A549 (cell line): ENCODE measurements around the gene GNAT2. TPM values are rescaled to one million over a fixed set of nuclear protein-coding genes. Genes with fewer than 3 reads are reported as not detected.
A peak's percentile ranks its signal among the peaks of the same experiment; 100 is the strongest.

Experiments used
- ATAC-seq, 2 experiments: fragments of 200-7000 bp in 1 of 2; fragments of >200 bp in 1 of 2; cut with Nextera tagmentation in 1 of 2; cut with Tn5 transposase in 1 of 2; 3 replicates each; pipeline versions ENCODE4 v1.8.0 to v1.9.1; 2018 to 2020; ENCODE audit warnings: mild to moderate bottlenecking in 1 of 2, moderate library complexity in 1 of 2
- CTCF ChIA-PET: fragments of 300-600 bp; sonication (Branson Sonifier 250); formaldehyde crosslinking; extraction: SDS; loops from one replicate; lab custom pipeline; 2021; ENCODE audit warnings: antibody characterized with exemption, inconsistent platforms; lab: Yijun Ruan, JAX
- POLR2A ChIA-PET: fragments of 350-600 bp; formaldehyde crosslinking; extraction: SDS; loops from one replicate; lab custom pipeline; 2021; ENCODE audit warnings: antibody characterized with exemption, inconsistent platforms; lab: Yijun Ruan, JAX
- DNase-seq, 2 experiments: peaks; one replicate each; pipeline versions ENCODE4 v3.0.0 to v3.0.0-alpha.2; 2011 to 2016; ENCODE audit warnings: low read depth in 1 of 2, low spot score in 1 of 2
- FAIRE-seq: peaks from 2 replicates; lab custom pipeline; 2011; peaks lifted over from hg19 to GRCh38; lab: Jason Lieb, UNC
- H3K27ac ChIP-seq, 2 experiments: fragments of >200 bp; sonication (Bioruptor Twin); formaldehyde crosslinking; 3 replicates each; pipeline ENCODE4 v1.5.1; 2016 to 2017
- H3K4me1 ChIP-seq: fragments of >200 bp; sonication (Bioruptor Twin); formaldehyde crosslinking; 3 replicates; pipeline ENCODE4 v1.6.1; 2016
- H3K4me2 ChIP-seq: fragments of >200 bp; sonication (Bioruptor Twin); formaldehyde crosslinking; 3 replicates; pipeline ENCODE4 v1.6.1; 2016
- H3K4me3 ChIP-seq: fragments of >200 bp; sonication (Bioruptor Twin); formaldehyde crosslinking; 3 replicates; pipeline ENCODE4 v1.5.1; 2016
- H3K9me3 ChIP-seq: fragments of >200 bp; sonication (Bioruptor Twin); formaldehyde crosslinking; 3 replicates; pipeline ENCODE4 v1.6.1; 2016
- BCL3 ChIP-seq: fragments of >200 bp; sonication (Bioruptor Twin); formaldehyde crosslinking; IDR thresholded peaks from 3 replicates; pipeline ENCODE4 v1.6.1; 2016
- CBX8 ChIP-seq: fragments of 200-600 bp; sonication (generic); IDR thresholded peaks from 2 replicates; pipeline ENCODE4 v1.6.1; 2016
- CEBPB ChIP-seq, 2 experiments: fragments of >200 bp in 1 of 2; sonication (Bioruptor Twin) in 1 of 2; formaldehyde crosslinking in 1 of 2; IDR thresholded peaks; 2 replicates each; pipeline ENCODE4 v1.6.1; 2012 to 2016
- CHD4 ChIP-seq: fragments of 200-600 bp; sonication (generic); IDR thresholded peaks from 2 replicates; pipeline ENCODE4 v1.6.1; 2016; ENCODE audit warnings: antibody characterized with exemption, mild to moderate bottlenecking, borderline replicate concordance
- EHF ChIP-seq: fragments of 250-450 bp; sonication (Bioruptor Pico); IDR thresholded peaks from 2 replicates; pipeline ENCODE4 v1.5.0; 2020; ENCODE audit warnings: mild to moderate bottlenecking
- ESRRA ChIP-seq: fragments of 150-350 bp; IDR thresholded peaks from 2 replicates; pipeline ENCODE4 v1.6.1; 2014; ENCODE audit warnings: mild to moderate bottlenecking, low read length, borderline replicate concordance
- FOSL2 ChIP-seq, 2 experiments: fragments of 450-650 bp in 1 of 2; fragments of >200 bp in 1 of 2; sonication (Bioruptor Twin) in 1 of 2; formaldehyde crosslinking; IDR thresholded peaks; 2 replicates each; pipeline versions ENCODE4 v1.5.0 to v1.6.1; 2016 to 2020; ENCODE audit warnings: mild to moderate bottlenecking in 1 of 2, moderate library complexity in 1 of 2
- FOXS1 ChIP-seq: fragments of 250-450 bp; sonication (Bioruptor Pico); IDR thresholded peaks from 2 replicates; pipeline ENCODE4 v1.5.0; 2020; ENCODE audit warnings: mild to moderate bottlenecking, moderate library complexity
- HDAC2 ChIP-seq: fragments of 200-600 bp; sonication (generic); IDR thresholded peaks from 2 replicates; pipeline ENCODE4 v1.6.1; 2016
- HEYL ChIP-seq: fragments of 250-450 bp; sonication (Bioruptor Pico); IDR thresholded peaks from 2 replicates; pipeline ENCODE4 v1.8.0; 2021; ENCODE audit warnings: mild to moderate bottlenecking, moderate library complexity
- HOXA7 ChIP-seq: fragments of 250-450 bp; sonication (Bioruptor Pico); IDR thresholded peaks from 2 replicates; pipeline ENCODE4 v1.5.0; 2020; ENCODE audit warnings: mild to moderate bottlenecking, moderate library complexity
- JUN ChIP-seq, 2 experiments: fragments of >200 bp; sonication (Bioruptor Twin); formaldehyde crosslinking; IDR thresholded peaks; 2 replicates in 1 of 2; 3 replicates in 1 of 2; pipeline ENCODE4 v1.6.1; 2016 to 2017
- KDM5A ChIP-seq: fragments of 200-600 bp; sonication (generic); IDR thresholded peaks from 2 replicates; pipeline ENCODE4 v1.6.1; 2016; ENCODE audit warnings: antibody characterized with exemption, mild to moderate bottlenecking
- MAFK ChIP-seq: fragments of 450-650 bp; IDR thresholded peaks from 2 replicates; pipeline ENCODE4 v1.6.1; 2014; ENCODE audit not compliant: partially characterized antibody
- MAX ChIP-seq: IDR thresholded peaks from 2 replicates; pipeline ENCODE4 v1.6.1; 2012
- MYC ChIP-seq: IDR thresholded peaks from 2 replicates; pipeline ENCODE4 v1.6.1; 2012; ENCODE audit warnings: mild to moderate bottlenecking, inconsistent platforms, low read length, improper control_type of control experiment, borderline replicate concordance
- NR3C1 ChIP-seq: fragments of >200 bp; sonication (Bioruptor Twin); formaldehyde crosslinking; IDR thresholded peaks from 3 replicates; pipeline ENCODE4 v1.6.1; 2017
- RAD21 ChIP-seq, 2 experiments: fragments of >200 bp in 1 of 2; sonication (Bioruptor Twin) in 1 of 2; formaldehyde crosslinking in 1 of 2; IDR thresholded peaks in 1 of 2; conservative IDR thresholded peaks in 1 of 2; 2 replicates in 1 of 2; 3 replicates in 1 of 2; pipeline ENCODE4 v1.6.1; 2012 to 2018; ENCODE audit warnings: inconsistent platforms in 1 of 2
- RARB ChIP-seq: fragments of 250-450 bp; sonication (Bioruptor Pico); IDR thresholded peaks from 2 replicates; pipeline ENCODE4 v1.8.0; 2021; ENCODE audit warnings: mild to moderate bottlenecking, moderate library complexity
- RCOR1 ChIP-seq: fragments of 150-350 bp; IDR thresholded peaks from 2 replicates; pipeline ENCODE4 v1.6.1; 2014; ENCODE audit warnings: antibody characterized with exemption, low read length, low read depth
- RFX5 ChIP-seq: fragments of 450-650 bp; IDR thresholded peaks from 2 replicates; pipeline ENCODE4 v1.7.1; 2014; ENCODE audit warnings: antibody characterized with exemption, mild to moderate bottlenecking, moderate library complexity
- TP53 ChIP-seq: fragments of 250-450 bp; sonication (Bioruptor Pico); IDR thresholded peaks from 2 replicates; pipeline ENCODE4 v1.5.0; 2021; ENCODE audit warnings: mild to moderate bottlenecking, moderate library complexity
- ZC3H11A ChIP-seq: fragments of 450-650 bp; IDR thresholded peaks from 2 replicates; pipeline ENCODE4 v1.6.1; 2014; ENCODE audit warnings: antibody characterized with exemption, mild to moderate bottlenecking
- ZFP36 ChIP-seq: fragments of 450-650 bp; IDR thresholded peaks from 2 replicates; pipeline ENCODE4 v1.6.1; 2014; ENCODE audit warnings: borderline replicate concordance; ENCODE audit not compliant: partially characterized antibody
- WGBS: methylation state at CpG from one replicate; pipeline ENCODE4 v1.1.6; 2017; ENCODE audit errors: missing lambda C conversion rate; 5-methylcytosine and 5-hydroxymethylcytosine counted together
- polyA plus RNA-seq, 4 experiments: library from polyadenylated mRNA; depleted of rRNA in 3 of 4; stranded (reverse); fragments of >200 nt; fragmentation: RNase III in 1 of 4; extraction: RNeasy Plus Mini Kit Qiagen cat#74134 plus additional on column Dnase treatment in 1 of 4; gene quantifications; 2 replicates in 3 of 4; 3 replicates in 1 of 4; pipeline ENCODE4 v1.2.3, GENCODE V29; 2011 to 2017

GNAT2 gene
- polyA plus RNA-seq, 2 of the 4 experiments (the other 2 are of a cell fraction), result 0.16 to 0.25 TPM

- 48% methylated on average over 8 of the region's 9 CpGs for WGBS
- ChIA-PET POLR2A (interaction anchor here (0.6 to 1.9 kb wide), 3 partner anchors 16 to 146 kb away, joined by 3 to 9 read pairs (median 3); partner anchors contain the start of gene GNAI3), CTCF (interaction anchor here (0.6 to 21.4 kb wide), 9 partner anchors 17 to 393 kb away, joined by 3 to 295 read pairs (median 18); partner anchors contain the start of genes AHCYL1 and GSTM4)
- TF ChIP-seq ZFP36 (no peak), TP53 (CRISPR knock-in tag) (no peak), RFX5 (no peak), EHF (CRISPR knock-in tag) (no peak), KDM5A (no peak), CBX8 (no peak), CEBPB (IDR thresholded peaks at IDR 0.05) (peak in 1 of 2 experiments; percentile 24; a peak in 1 of 4 replicates), RAD21 (conservative IDR thresholded peaks at IDR 0.05 in 1 of 2, IDR thresholded peaks at IDR 0.05 in 1 of 2) (no peak), FOSL2 (IDR thresholded peaks at IDR 0.05) (no peak), FOSL2 (CRISPR knock-in tag; IDR thresholded peaks at IDR 0.05) (peak; percentile 36; the same call in 1 of the 2 replicates), NR3C1 (no peak), RCOR1 (no peak), MAFK (peak; percentile 66), HEYL (no peak), HOXA7 (no peak), ESRRA (no peak)
- peak overlapping the region; percentile 58 for H3K4me2 ChIP-seq
- DNase-seq (peak in 1 of 2 experiments; percentile 34), ATAC-seq (peak; percentile 35 to 59; a peak in 5 of 6 replicates), FAIRE-seq (no peak)
- H3K9me3 ChIP-seq, result no peaks in the 10 kb centered on the region
- no peak overlapping the region for H3K4me3 ChIP-seq
- H3K27ac ChIP-seq, result peak overlapping the region; percentile 53 to 78
- peaks cover 27% of the 10 kb centered on the region for H3K4me1 ChIP-seq
These were observed 17.0 kb upstream of the GNAT2 start for GRCh38 chr1:109636201-109636952.

GRCh38 chr1:109635862-109636200, 16.4 kb upstream of the GNAT2 start:
- CTCF ChIA-PET, result interaction anchor here (0.6 to 21.4 kb wide), 6 partner anchors 18 to 348 kb away, joined by 3 to 295 read pairs (median 24); partner anchors contain the start of genes AHCYL1 and GSTM4
- Histone ChIP-seq H3K27ac (peak overlapping the region; percentile 53 to 78; a peak in 5 of 6 replicates), H3K9me3 (no peaks in the 10 kb centered on the region), H3K4me3 (no peak overlapping the region), H3K4me2 (peak overlapping the region; percentile 58), H3K4me1 (peaks cover 27% of the 10 kb centered on the region)
- DNase-seq (no peak), FAIRE-seq (no peak), ATAC-seq (peak; percentile 3 to 17; a peak in 3 of 6 replicates)
- TF ChIP-seq BCL3 (no peak), FOXS1 (CRISPR knock-in tag) (no peak), CHD4 (no peak), FOSL2 (IDR thresholded peaks at IDR 0.05) (no peak), FOSL2 (CRISPR knock-in tag; IDR thresholded peaks at IDR 0.05) (no peak), MYC (no peak), JUN (IDR thresholded peaks at IDR 0.05) (no peak), RARB (CRISPR knock-in tag) (no peak), MAX (no peak), HDAC2 (no peak), HOXA7 (no peak), ZC3H11A (no peak)
- WGBS, result 77% methylated on average over 2 of the region's 2 CpGs
- POLR2A ChIA-PET, result interaction anchor here (0.6 to 1.9 kb wide), 3 partner anchors 15 to 146 kb away, joined by 3 to 9 read pairs (median 3); partner anchors contain the start of gene GNAI3
